Lower leg skin (tissue), 4 donors: ENCODE measurements around the gene CAND1. TPM values are rescaled to one million over a fixed set of nuclear protein-coding genes. Genes with fewer than 3 reads are reported as not detected.

Experiments used
- DNase-seq, 2 donors: peaks; one replicate each; pipeline ENCODE4 v3.0.0-alpha.2; 2019; ENCODE audit warnings: low spot score in 2 of 2
- H3K4me3 ChIP-seq: fragments of 200-600 bp; sonication (generic); 2 replicates; pipeline ENCODE4 v1.5.1; 2017; ENCODE audit warnings: mild to moderate bottlenecking, low read depth; ENCODE audit not compliant: poor library complexity, severe bottlenecking
- CTCF ChIP-seq, 3 donors: fragments of 450-650 bp; IDR thresholded peaks; one replicate each; pipeline ENCODE4 v1.5.1; 2016; ENCODE audit warnings: antibody characterized with exemption in 3 of 3, mild to moderate bottlenecking in 3 of 3, moderate library complexity in 2 of 3
- POLR2A ChIP-seq, 2 donors: fragments of 450-650 bp; IDR thresholded peaks; one replicate each; pipeline ENCODE4 v1.6.1; 2016 to 2017; ENCODE audit warnings: antibody characterized with exemption in 2 of 2, mild to moderate bottlenecking in 1 of 2, moderate library complexity in 1 of 2
- WGBS, 2 donors: methylation state at CpG; one replicate each; pipeline ENCODE4 v1.1.5; 2018; 5-methylcytosine and 5-hydroxymethylcytosine counted together
- intact Hi-C: fragments of 100-400 bp; cut with DNase I; formaldehyde crosslinking; loops from one replicate; pipeline ENCODE4 v1.15.0; 2023; ENCODE audit warnings: low total_unique reads
- total RNA-seq, 4 donors: library from RNA; depleted of rRNA; stranded (reverse); fragments of >200 nt; gene quantifications; one replicate each; pipeline ENCODE4 v1.1.0, GENCODE V29; 2016

The CAND1 gene
- total RNA-seq, 4 donors from 2014 or later: 46.2 to 75.5 (median 70.3) TPM

GRCh38 chr12:67364228-67364627 lies 95.1 kb downstream of the CAND1 start:
- H3K4me3 ChIP-seq: no peak overlapping the region
- intact Hi-C loops: no loop called here
- DNase-seq: no peak
- TF ChIP-seq POLR2A (IDR thresholded peaks at IDR 0.05) (no peak), CTCF (IDR thresholded peaks at IDR 0.05) (no peak)

DNA sequence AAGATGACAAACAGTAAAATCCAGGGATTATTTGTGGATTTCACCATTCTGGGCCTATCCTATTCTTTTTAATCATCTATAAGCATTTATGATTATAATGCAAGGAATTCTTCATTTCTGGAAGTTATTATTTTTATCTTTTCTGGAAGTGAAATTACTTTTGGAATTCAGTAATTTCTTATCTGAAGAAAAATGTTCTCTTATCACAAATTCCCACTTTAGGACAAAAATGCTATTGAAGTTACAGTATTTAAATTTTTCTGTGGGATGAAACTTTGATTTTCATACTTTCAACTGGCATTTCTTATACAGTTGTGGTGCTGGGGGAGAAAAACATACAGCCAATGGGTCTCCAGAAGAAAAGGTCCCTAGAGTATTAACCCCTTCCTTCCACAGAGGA lies 96.0 kb downstream of the CAND1 start:
- TF ChIP-seq POLR2A (IDR thresholded peaks at IDR 0.05) (no peak), CTCF (IDR thresholded peaks at IDR 0.05) (no peak)
- DNase-seq: no peak
- no peak overlapping the region for H3K4me3 ChIP-seq
- intact Hi-C loops: no loop called here

DNA sequence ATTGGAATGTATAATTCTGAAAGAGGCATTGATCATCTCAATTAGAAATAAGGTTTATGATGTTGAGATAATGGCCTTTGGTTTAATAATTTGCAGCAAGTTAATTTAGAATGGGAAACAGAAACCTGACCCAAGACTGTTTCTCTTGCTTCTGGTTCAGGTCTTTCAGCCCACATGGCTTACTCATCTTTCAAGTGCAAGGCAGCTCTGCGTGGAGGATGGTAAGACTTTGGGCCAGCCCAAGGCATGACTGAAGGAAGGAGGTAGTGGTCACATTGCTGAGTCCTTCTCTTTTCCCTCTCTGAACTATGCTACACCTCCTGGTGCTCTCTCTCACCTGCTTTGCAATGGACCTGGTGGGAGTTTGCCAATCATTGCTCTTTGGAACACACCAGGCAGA lies 98.7 kb downstream of the CAND1 start:
- TF ChIP-seq POLR2A (IDR thresholded peaks at IDR 0.05): no peak
- TF ChIP-seq CTCF (IDR thresholded peaks at IDR 0.05): no peak
- WGBS, 2 donors: 90 to 100% methylated on average over 1 of the region's 1 CpG

More for the DNA sequence above, 98.7 kb downstream of the CAND1 start:
- intact Hi-C loops: no loop called here
- no peak for DNase-seq
- no peak overlapping the region for H3K4me3 ChIP-seq
